G401.6 (cell line): ENCODE results near the gene GOLGA6L26.
"Not testable (repeated sequence)": the region's sequence is repeated elsewhere in the genome, so short reads cannot be mapped to it uniquely, and the experiment has no call there.

Experiments used
- FAIRE-seq: peaks from 2 replicates; lab custom pipeline; 2012; peaks lifted over from hg19 to GRCh38; lab: Jason Lieb, UNC

GOLGA6L26 gene

GRCh38 chr15:23334096-23334495, at the start of gene GOLGA6L26:
Gene GOLGA6L26 (minus strand): TSS chr15:23334196. CDS start chr15:23334135, 61 bp downstream.
- FAIRE-seq = not testable (repeated sequence)

- not testable (repeated sequence) for FAIRE-seq
Measured at GRCh38 chr15:23381192-23381591, 47.2 kb upstream of the GOLGA6L26 start.

- FAIRE-seq = not testable (repeated sequence)
Measured at GRCh38 chr15:23380700-23381099, 46.7 kb upstream of the GOLGA6L26 start.

GRCh38 chr15:23378946-23379345, 45.0 kb upstream of the GOLGA6L26 start:
- FAIRE-seq = not testable (repeated sequence)

- FAIRE-seq = not testable (repeated sequence)
Measured at GRCh38 chr15:23374226-23374625, 40.2 kb upstream of the GOLGA6L26 start.

- not testable (repeated sequence) for FAIRE-seq
Measured at GRCh38 chr15:23372891-23373600, 39.0 kb upstream of the GOLGA6L26 start.

- FAIRE-seq = no peak
Measured at GRCh38 chr15:23372284-23372683, 38.3 kb upstream of the GOLGA6L26 start.

- not testable (repeated sequence) for FAIRE-seq
Measured at GRCh38 chr15:23371868-23372267, 37.9 kb upstream of the GOLGA6L26 start.

- FAIRE-seq = not testable (repeated sequence)
Measured at GRCh38 chr15:23371134-23371533, 37.1 kb upstream of the GOLGA6L26 start.

- FAIRE-seq = no peak
Measured at GRCh38 chr15:23370578-23370977, 36.6 kb upstream of the GOLGA6L26 start.

GRCh38 chr15:23364261-23364660, 30.3 kb upstream of the GOLGA6L26 start:
- FAIRE-seq = not testable (repeated sequence)

GRCh38 chr15:23362622-23363021, 28.6 kb upstream of the GOLGA6L26 start:
- not testable (repeated sequence) for FAIRE-seq

- not testable (repeated sequence) for FAIRE-seq
Measured at GRCh38 chr15:23354448-23354847, 20.5 kb upstream of the GOLGA6L26 start, which contains the start of gene GOLGA8S. Gene GOLGA8S (plus strand): TSS chr15:23354748. CDS start chr15:23354810, 62 bp downstream.

GRCh38 chr15:23311233-23311632, 22.8 kb downstream of the GOLGA6L26 start:
- FAIRE-seq = not testable (repeated sequence)

GRCh38 chr15:23305921-23306320, 28.1 kb downstream of the GOLGA6L26 start:
- FAIRE-seq = not testable (repeated sequence)

- FAIRE-seq = not testable (repeated sequence)
Measured at GRCh38 chr15:23304805-23305204, 29.2 kb downstream of the GOLGA6L26 start.

GRCh38 chr15:23304267-23304666, 29.7 kb downstream of the GOLGA6L26 start:
- FAIRE-seq = not testable (repeated sequence)

- FAIRE-seq = not testable (repeated sequence)
Measured at GRCh38 chr15:23303654-23304053, 30.3 kb downstream of the GOLGA6L26 start.

- not testable (repeated sequence) for FAIRE-seq
Measured at GRCh38 chr15:23303246-23303645, 30.8 kb downstream of the GOLGA6L26 start.
